SU-DHL-6 (cell line): Measurements from ENCODE around the gene RAPGEF5.

Source experiments
- H2AFZ ChIP-seq: fragments of 200-600 bp; sonication (generic); 2 replicates; pipeline ENCODE4 v1.6.1; 2014; ENCODE audit warnings: low read depth, mild to moderate bottlenecking, moderate library complexity, mixed read lengths, antibody characterized with exemption, low read length; ENCODE audit not compliant: severe bottlenecking
- H3F3A ChIP-seq: fragments of 200-600 bp; shearing (Covaris generic); 2 replicates; pipeline ENCODE4 v1.6.0; 2016; ENCODE audit warnings: antibody characterized with exemption, mild to moderate bottlenecking; ENCODE audit not compliant: insufficient read depth
- H3K27ac ChIP-seq: fragments of 200-600 bp; sonication (generic); 2 replicates; pipeline ENCODE4 v1.5.1; 2016; ENCODE audit warnings: low read depth, mild to moderate bottlenecking, low read length, moderate library complexity, mixed read lengths
- H3K27me3 ChIP-seq: fragments of 200-600 bp; sonication (generic), shearing (Covaris generic); 2 replicates; pipeline ENCODE4 v1.6.0; 2014; ENCODE audit warnings: mild to moderate bottlenecking, low read length
- H3K36me3 ChIP-seq: fragments of 200-600 bp; sonication (generic); 2 replicates; pipeline ENCODE4 v1.6.1; 2014; ENCODE audit warnings: mild to moderate bottlenecking, low read length, mixed read lengths
- H3K4me2 ChIP-seq: fragments of 300-600, 200-600 bp; shearing (Covaris generic), sonication (generic); 2 replicates; pipeline ENCODE4 v1.6.0; 2014; ENCODE audit warnings: low read length, low read depth, mild to moderate bottlenecking; ENCODE audit not compliant: poor library complexity, severe bottlenecking
- H3K4me3 ChIP-seq: fragments of 200-600 bp; sonication (generic); 2 replicates; pipeline ENCODE4 v1.5.1; 2014; ENCODE audit warnings: antibody characterized with exemption, low read length, mild to moderate bottlenecking, mixed read lengths; ENCODE audit not compliant: insufficient read depth, poor library complexity, severe bottlenecking
- H3K79me2 ChIP-seq: fragments of 200-600 bp; sonication (generic); 2 replicates; pipeline ENCODE4 v1.6.1; 2014; ENCODE audit warnings: mild to moderate bottlenecking, low read length, moderate library complexity; ENCODE audit not compliant: insufficient read depth
- H3K9ac ChIP-seq: fragments of 200-600 bp; sonication (generic); 2 replicates; pipeline ENCODE4 v1.7.0; 2014; ENCODE audit warnings: mild to moderate bottlenecking, low read length
- H3K9me2 ChIP-seq: fragments of 200-600 bp; sonication (generic); replicated peaks from 2 replicates; pipeline ENCODE4 v1.6.1; 2014; ENCODE audit warnings: low read length; ENCODE audit not compliant: insufficient read depth
- H3K9me3 ChIP-seq: fragments of 200-600 bp; sonication (generic); 2 replicates; pipeline ENCODE4 v1.6.1; 2014; ENCODE audit warnings: low read length, mixed read lengths; ENCODE audit not compliant: insufficient read depth
- H4K20me1 ChIP-seq: fragments of 200-600 bp; sonication (generic); 2 replicates; pipeline ENCODE4 v1.6.1; 2014; ENCODE audit warnings: low read depth, mild to moderate bottlenecking, antibody characterized with exemption, low read length, moderate library complexity, mixed read lengths
- EZH2phosphoT487 ChIP-seq: fragments of 200-600 bp; sonication (generic), shearing (Covaris generic); conservative IDR thresholded peaks from 2 replicates; pipeline ENCODE4 v1.6.1; 2018; ENCODE audit warnings: mild to moderate bottlenecking, antibody characterized with exemption, low read length, moderate library complexity, mixed read lengths
- TF ChIP-seq, protein P1 (sequence below): fragments of 200-600 bp; sonication (generic); IDR thresholded peaks from one replicate; pipeline ENCODE4 v1.5.1; 2017; ENCODE audit warnings: antibody characterized with exemption, mild to moderate bottlenecking, low read length, moderate library complexity; ENCODE audit not compliant: insufficient read depth, poor library complexity, severe bottlenecking

RAPGEF5 gene

GRCh38 chr7:22280031-22280430, 76.9 kb downstream of the RAPGEF5 start:
- no peaks in the 10 kb centered on the region for H3K9me3 ChIP-seq
- H2AFZ ChIP-seq: no peak overlapping the region
- no peak overlapping the region for H3K4me2 ChIP-seq
- no peak overlapping the region for H3K4me3 ChIP-seq
- H3K9ac ChIP-seq: no peak overlapping the region
- TF ChIP-seq, protein P1, sequence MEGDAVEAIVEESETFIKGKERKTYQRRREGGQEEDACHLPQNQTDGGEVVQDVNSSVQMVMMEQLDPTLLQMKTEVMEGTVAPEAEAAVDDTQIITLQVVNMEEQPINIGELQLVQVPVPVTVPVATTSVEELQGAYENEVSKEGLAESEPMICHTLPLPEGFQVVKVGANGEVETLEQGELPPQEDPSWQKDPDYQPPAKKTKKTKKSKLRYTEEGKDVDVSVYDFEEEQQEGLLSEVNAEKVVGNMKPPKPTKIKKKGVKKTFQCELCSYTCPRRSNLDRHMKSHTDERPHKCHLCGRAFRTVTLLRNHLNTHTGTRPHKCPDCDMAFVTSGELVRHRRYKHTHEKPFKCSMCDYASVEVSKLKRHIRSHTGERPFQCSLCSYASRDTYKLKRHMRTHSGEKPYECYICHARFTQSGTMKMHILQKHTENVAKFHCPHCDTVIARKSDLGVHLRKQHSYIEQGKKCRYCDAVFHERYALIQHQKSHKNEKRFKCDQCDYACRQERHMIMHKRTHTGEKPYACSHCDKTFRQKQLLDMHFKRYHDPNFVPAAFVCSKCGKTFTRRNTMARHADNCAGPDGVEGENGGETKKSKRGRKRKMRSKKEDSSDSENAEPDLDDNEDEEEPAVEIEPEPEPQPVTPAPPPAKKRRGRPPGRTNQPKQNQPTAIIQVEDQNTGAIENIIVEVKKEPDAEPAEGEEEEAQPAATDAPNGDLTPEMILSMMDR: no peak
- TF ChIP-seq EZH2phosphoT487: no peak
- H3K27ac ChIP-seq: no peak overlapping the region
- H3K27me3 ChIP-seq: no peaks in the 10 kb centered on the region
- no peaks in the 10 kb centered on the region for H3K36me3 ChIP-seq
- H3K79me2 ChIP-seq: no peaks in the 10 kb centered on the region
- no peaks in the 10 kb centered on the region for H4K20me1 ChIP-seq
- H3F3A ChIP-seq: no peaks in the 10 kb centered on the region
- H3K9me2 ChIP-seq: no peaks in the 10 kb centered on the region

GRCh38 chr7:22278660-22279059, 78.3 kb downstream of the RAPGEF5 start:
- H3F3A ChIP-seq: no peaks in the 10 kb centered on the region

GRCh38 chr7:22277375-22277774, 79.6 kb downstream of the RAPGEF5 start:
- Histone ChIP-seq H3F3A (no peaks in the 10 kb centered on the region), H3K9me2 (no peaks in the 10 kb centered on the region), H3K27me3 (no peaks in the 10 kb centered on the region), H2AFZ (no peak overlapping the region), H3K79me2 (no peaks in the 10 kb centered on the region), H3K36me3 (no peaks in the 10 kb centered on the region), H3K4me2 (no peak overlapping the region), H3K9me3 (no peaks in the 10 kb centered on the region), H3K9ac (no peak overlapping the region), H3K4me3 (no peak overlapping the region), H3K27ac (no peak overlapping the region), H4K20me1 (no peaks in the 10 kb centered on the region)
- TF ChIP-seq, protein P1: no peak
- no peak for TF ChIP-seq EZH2phosphoT487

More at GRCh38 chr7:22278660-22279059, 78.3 kb downstream of the RAPGEF5 start:
- Histone ChIP-seq H3K27me3 (no peaks in the 10 kb centered on the region), H3K4me3 (no peak overlapping the region), H3K9me2 (no peaks in the 10 kb centered on the region), H3K9me3 (no peaks in the 10 kb centered on the region), H3K36me3 (no peaks in the 10 kb centered on the region), H3K9ac (no peak overlapping the region), H3K79me2 (no peaks in the 10 kb centered on the region), H3K27ac (no peak overlapping the region), H2AFZ (no peak overlapping the region), H4K20me1 (no peaks in the 10 kb centered on the region), H3K4me2 (no peak overlapping the region)
- TF ChIP-seq, protein P1: no peak
- TF ChIP-seq EZH2phosphoT487: no peak
